SU-DHL-6 (cell line): Measurements from ENCODE around the gene LEP.

Experiments
- EZH2phosphoT487 ChIP-seq: fragments of 200-600 bp; sonication (generic), shearing (Covaris generic); conservative IDR thresholded peaks from 2 replicates; pipeline ENCODE4 v1.6.1; 2018; ENCODE audit warnings: mild to moderate bottlenecking, antibody characterized with exemption, low read length, moderate library complexity, mixed read lengths
- TF ChIP-seq, protein P1 (sequence below): fragments of 200-600 bp; sonication (generic); IDR thresholded peaks from one replicate; pipeline ENCODE4 v1.5.1; 2017; ENCODE audit warnings: antibody characterized with exemption, mild to moderate bottlenecking, low read length, moderate library complexity; ENCODE audit not compliant: insufficient read depth, poor library complexity, severe bottlenecking

DNA sequence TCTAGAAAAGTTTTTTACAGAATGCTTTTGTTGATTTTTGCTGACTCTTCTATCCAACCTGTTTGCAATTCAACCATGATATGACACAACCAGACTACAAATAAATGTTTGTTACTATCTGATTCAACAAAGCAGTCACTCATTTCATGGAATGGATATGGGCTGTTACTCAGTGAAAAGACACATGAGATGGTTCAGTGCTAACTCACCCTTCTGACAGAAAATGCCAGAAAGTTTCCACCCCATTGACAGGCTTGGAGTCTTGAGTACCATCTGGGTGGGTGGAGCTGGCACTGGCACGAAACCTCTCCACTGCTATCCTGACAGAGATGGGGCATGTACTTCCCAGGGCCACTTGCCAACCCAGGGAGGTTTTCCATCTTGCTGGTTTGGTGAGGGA is 63.1 kb downstream of the LEP start:
- TF ChIP-seq EZH2phosphoT487 = no peak
- TF ChIP-seq, protein P1, sequence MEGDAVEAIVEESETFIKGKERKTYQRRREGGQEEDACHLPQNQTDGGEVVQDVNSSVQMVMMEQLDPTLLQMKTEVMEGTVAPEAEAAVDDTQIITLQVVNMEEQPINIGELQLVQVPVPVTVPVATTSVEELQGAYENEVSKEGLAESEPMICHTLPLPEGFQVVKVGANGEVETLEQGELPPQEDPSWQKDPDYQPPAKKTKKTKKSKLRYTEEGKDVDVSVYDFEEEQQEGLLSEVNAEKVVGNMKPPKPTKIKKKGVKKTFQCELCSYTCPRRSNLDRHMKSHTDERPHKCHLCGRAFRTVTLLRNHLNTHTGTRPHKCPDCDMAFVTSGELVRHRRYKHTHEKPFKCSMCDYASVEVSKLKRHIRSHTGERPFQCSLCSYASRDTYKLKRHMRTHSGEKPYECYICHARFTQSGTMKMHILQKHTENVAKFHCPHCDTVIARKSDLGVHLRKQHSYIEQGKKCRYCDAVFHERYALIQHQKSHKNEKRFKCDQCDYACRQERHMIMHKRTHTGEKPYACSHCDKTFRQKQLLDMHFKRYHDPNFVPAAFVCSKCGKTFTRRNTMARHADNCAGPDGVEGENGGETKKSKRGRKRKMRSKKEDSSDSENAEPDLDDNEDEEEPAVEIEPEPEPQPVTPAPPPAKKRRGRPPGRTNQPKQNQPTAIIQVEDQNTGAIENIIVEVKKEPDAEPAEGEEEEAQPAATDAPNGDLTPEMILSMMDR = no peak
